GM18951 (cell line): ENCODE data around the gene NPL.

ENCODE experiments used
- POLR2A ChIP-seq: IDR thresholded peaks from 4 replicates; pipeline ENCODE4 v1.6.1; 2011; ENCODE audit warnings: mild to moderate bottlenecking; ENCODE audit not compliant: insufficient read length, insufficient read depth; ENCODE audit errors: extremely low read depth
- in situ Hi-C: fragments of 300-500 bp; cut with MboI; formaldehyde crosslinking; loops from one replicate; pipeline ENCODE4 v1.12.0; 2022; ENCODE audit warnings: low sequenced_read_pairs, mixed read lengths, inconsistent platforms; ENCODE audit not compliant: unreplicated experiment

The NPL gene

GRCh38 chr1:182877331-182877730 lies 87.8 kb downstream of the NPL start:
- in situ Hi-C loops, result no loop called here
- no peak for TF ChIP-seq POLR2A

- TF ChIP-seq POLR2A, result no peak
- in situ Hi-C loops, result no loop called here
Measured at GRCh38 chr1:182877842-182878241, 88.3 kb downstream of the NPL start.
